HG03469 (cell line): Measurements from ENCODE around the gene DENND2D.
"Not testable (repeated sequence)": the region's sequence is repeated elsewhere in the genome, so short reads cannot be mapped to it uniquely, and the experiment has no call there.

Experiments used
- ATAC-seq: cut with Tn5 transposase; IDR thresholded peaks from one replicate; pipeline ENCODE4 v1.9.1; 2021; ENCODE audit warnings: mild to moderate bottlenecking, moderate library complexity, moderate number of reproducible peaks; ENCODE audit not compliant: unreplicated experiment

DENND2D gene

GRCh38 chr1:111222308-111223125, 22.1 kb upstream of the DENND2D start:
- no peak for ATAC-seq

GRCh38 chr1:111221633-111222291, 21.3 kb upstream of the DENND2D start:
- peak; percentile 36 for ATAC-seq

DNA sequence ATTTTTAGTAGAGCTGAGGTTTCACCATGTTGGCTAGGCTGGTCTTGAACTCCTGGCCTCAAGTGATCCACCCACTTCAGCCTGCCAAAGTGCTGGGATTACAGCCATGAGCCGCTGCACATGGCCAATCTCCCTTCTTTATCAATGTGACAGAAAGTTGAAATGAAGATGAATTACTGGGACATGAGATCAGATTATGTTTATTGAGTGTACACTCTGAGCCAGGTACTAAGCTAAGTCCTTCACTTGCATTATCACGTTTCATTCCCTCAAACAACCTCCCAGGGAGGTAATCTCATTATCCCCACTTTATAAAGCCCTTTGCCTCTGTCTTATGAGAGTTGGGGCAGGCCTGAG, 20.8 kb upstream of the DENND2D start:
- no peak for ATAC-seq

DNA sequence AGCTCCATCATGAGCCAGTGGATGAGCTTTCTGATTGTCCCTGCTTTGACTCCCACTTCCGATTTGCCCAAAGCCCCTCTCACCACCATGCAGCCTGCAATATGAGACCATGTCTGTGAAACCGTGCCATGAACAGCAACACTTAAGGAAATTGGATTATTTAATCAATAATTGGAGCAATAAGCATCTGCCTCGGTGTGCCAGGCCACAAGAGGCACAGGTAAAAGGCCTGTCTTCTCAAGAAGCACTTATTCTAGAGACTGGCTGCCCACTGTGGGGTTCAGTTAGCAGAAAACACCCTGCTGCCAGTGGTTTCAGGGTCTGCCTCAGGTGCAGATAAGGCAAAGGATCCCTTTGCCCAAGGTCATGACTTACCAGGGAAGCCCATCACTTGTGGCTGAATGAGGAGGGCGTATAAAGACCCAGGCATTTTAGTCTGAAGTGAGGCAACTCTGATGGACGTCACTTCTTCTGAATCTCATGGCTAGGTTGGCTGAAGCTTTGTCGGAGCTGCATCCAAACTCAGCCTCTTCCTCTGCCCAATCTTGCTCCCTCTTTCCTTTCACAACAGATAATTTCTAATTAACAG, 19.9 kb upstream of the DENND2D start:
- ATAC-seq: no peak

- ATAC-seq: peak; percentile 21
These were observed 19.3 kb upstream of the DENND2D start for GRCh38 chr1:111219557-111220286.

DNA sequence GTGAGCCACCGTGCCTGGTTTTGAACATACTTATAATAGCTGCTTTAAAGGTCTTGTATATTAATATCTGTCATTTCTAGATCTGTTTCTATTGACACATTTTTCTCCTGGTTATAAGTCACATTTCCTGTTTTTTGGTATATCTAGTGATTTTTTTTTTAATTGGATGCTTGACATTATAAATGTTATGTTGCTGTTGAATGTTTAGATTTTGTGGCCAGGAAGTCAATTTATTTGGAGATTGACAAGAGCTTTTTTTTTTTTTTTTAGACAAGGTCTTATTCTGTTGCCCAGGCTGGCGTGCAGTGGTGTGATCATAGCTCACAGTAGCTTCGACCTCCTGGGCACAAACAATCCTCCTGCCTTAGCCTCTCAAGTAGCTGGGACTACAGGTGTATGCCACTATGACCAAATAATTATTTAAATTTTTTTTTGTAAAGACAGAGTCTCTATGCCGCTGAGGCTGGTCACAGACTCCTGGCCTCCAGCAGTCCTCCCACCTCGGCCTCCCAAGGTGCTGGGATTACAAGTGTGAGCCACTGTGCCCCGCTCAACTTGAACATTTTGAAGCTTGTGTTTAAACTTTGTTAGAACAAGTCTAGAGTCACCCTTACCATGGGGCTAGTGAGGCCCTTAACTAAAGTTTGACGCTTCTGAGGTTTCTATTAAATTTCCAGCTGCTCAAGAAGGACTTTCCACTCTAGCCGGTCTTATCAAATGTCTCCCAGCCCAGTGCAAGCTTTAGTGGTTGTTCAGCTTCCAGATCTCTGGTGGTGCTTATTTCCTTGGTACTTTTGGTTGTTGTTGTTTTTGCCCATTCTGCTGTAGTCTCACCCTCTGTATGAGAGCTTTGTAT, 18.5 kb upstream of the DENND2D start:
- no peak for ATAC-seq

GRCh38 chr1:111217183-111217910, 16.9 kb upstream of the DENND2D start:
- ATAC-seq: no peak

GRCh38 chr1:111216751-111217150, 16.3 kb upstream of the DENND2D start:
- no peak for ATAC-seq

DNA sequence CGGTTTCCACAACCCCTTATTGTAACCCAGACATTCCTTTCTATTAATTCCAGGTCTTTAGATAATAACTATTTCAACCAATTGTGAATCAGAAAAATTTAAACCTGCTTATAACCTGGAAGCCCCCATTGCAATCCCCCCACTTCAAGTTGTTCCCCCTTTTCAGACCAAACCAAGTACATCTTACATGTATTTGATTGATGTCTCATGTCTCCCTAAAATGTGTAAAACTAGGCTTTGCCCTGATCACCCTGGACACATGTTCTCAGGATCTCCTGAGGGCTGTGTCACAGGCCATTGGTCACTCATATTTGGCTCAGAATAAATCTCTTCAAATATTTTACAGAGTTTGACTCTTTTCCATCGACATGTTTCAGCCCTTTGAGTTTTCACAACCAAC, 14.8 kb upstream of the DENND2D start:
- ATAC-seq: not testable (repeated sequence)

- no peak for ATAC-seq
These were observed 14.4 kb upstream of the DENND2D start for GRCh38 chr1:111214884-111215283.

- ATAC-seq: no peak
These were observed 13.8 kb upstream of the DENND2D start for GRCh38 chr1:111214074-111214801.

GRCh38 chr1:111213412-111213811, 13.0 kb upstream of the DENND2D start:
- ATAC-seq: no peak

GRCh38 chr1:111212634-111213335, 12.3 kb upstream of the DENND2D start:
- no peak for ATAC-seq

GRCh38 chr1:111211921-111212320, 11.5 kb upstream of the DENND2D start:
- no peak for ATAC-seq

- ATAC-seq: no peak
These were observed 9.2 kb upstream of the DENND2D start for GRCh38 chr1:111209622-111210021.

GRCh38 chr1:111208921-111209320, 8.5 kb upstream of the DENND2D start:
- no peak for ATAC-seq

GRCh38 chr1:111205714-111206050, 5.2 kb upstream of the DENND2D start:
- ATAC-seq: no peak

GRCh38 chr1:111204983-111205713, 4.7 kb upstream of the DENND2D start:
- no peak for ATAC-seq
